Frontal cortex (tissue), 4 donors: ENCODE data around the gene NUP214. TPM values are rescaled to one million over a fixed set of nuclear protein-coding genes. Genes with fewer than 3 reads are reported as not detected.
"Not testable (repeated sequence)": the region's sequence is repeated elsewhere in the genome, so short reads cannot be mapped to it uniquely, and the experiment has no call there.

Source experiments
- DNase-seq, 2 donors: peaks; one replicate each; pipeline ENCODE4 v3.0.0; 2012; ENCODE audit warnings: low spot score in 2 of 2
- FAIRE-seq: peaks from 2 replicates; lab custom pipeline; 2012; peaks lifted over from hg19 to GRCh38; lab: Jason Lieb, UNC
- total RNA-seq: library from RNA; depleted of rRNA; stranded (reverse); fragments of >200 nt; gene quantifications from one replicate; pipeline ENCODE4 v1.2.3, GENCODE V29; 2014
- donor health status: control.
- donor health status: control.
- donor health status: control.

The NUP214 gene
- total RNA-seq, 1 donor from 2014 or later: 9.0 TPM

GRCh38 chr9:131113655-131114054, 11.7 kb upstream of the NUP214 start:
- DNase-seq (no peak), FAIRE-seq (no peak)

GRCh38 chr9:131114084-131114535, 11.3 kb upstream of the NUP214 start:
- DNase-seq: no peak
- no peak for FAIRE-seq

- FAIRE-seq, DNase-seq: not testable (repeated sequence)
These were observed 10.0 kb upstream of the NUP214 start for GRCh38 chr9:131115360-131115742.

- no peak for DNase-seq
- FAIRE-seq: no peak
These were observed 8.9 kb upstream of the NUP214 start for GRCh38 chr9:131116281-131117120.

- FAIRE-seq (no peak), DNase-seq (no peak)
These were observed 8.1 kb upstream of the NUP214 start for GRCh38 chr9:131117121-131117761.

GRCh38 chr9:131117762-131118145, 7.6 kb upstream of the NUP214 start:
- FAIRE-seq (no peak), DNase-seq (no peak)

- FAIRE-seq: no peak
These were observed 5.8 kb upstream of the NUP214 start for GRCh38 chr9:131119600-131119999.

GRCh38 chr9:131120620-131121228, 4.7 kb upstream of the NUP214 start:
- FAIRE-seq (no peak), DNase-seq (no peak)

More at GRCh38 chr9:131119600-131119999, 5.8 kb upstream of the NUP214 start:
- DNase-seq: no peak

GRCh38 chr9:131121346-131121745, 4.0 kb upstream of the NUP214 start:
- no peak for FAIRE-seq

GRCh38 chr9:131122158-131122557, 3.2 kb upstream of the NUP214 start:
- FAIRE-seq (no peak), DNase-seq (no peak)

More at GRCh38 chr9:131121346-131121745, 4.0 kb upstream of the NUP214 start:
- no peak for DNase-seq

GRCh38 chr9:131125038-131125287, 423 bp upstream of the NUP214 start:
- FAIRE-seq (no peak), DNase-seq (no peak)

GRCh38 chr9:131126059-131126426, 657 bp downstream of the NUP214 start:
- no peak for DNase-seq

GRCh38 chr9:131129183-131129582, 3.8 kb downstream of the NUP214 start:
- no peak for FAIRE-seq
- DNase-seq: no peak

More at GRCh38 chr9:131126059-131126426, 657 bp downstream of the NUP214 start:
- no peak for FAIRE-seq

- no peak for FAIRE-seq
- no peak for DNase-seq
These were observed 13.3 kb downstream of the NUP214 start for GRCh38 chr9:131138676-131139075.

- DNase-seq (no peak), FAIRE-seq (no peak)
These were observed 14.7 kb downstream of the NUP214 start for GRCh38 chr9:131140112-131140511.

- FAIRE-seq (no peak), DNase-seq (no peak)
These were observed 15.2 kb downstream of the NUP214 start for GRCh38 chr9:131140550-131140949.

- FAIRE-seq (no peak), DNase-seq (no peak)
These were observed 16.8 kb downstream of the NUP214 start for GRCh38 chr9:131142160-131142559.

GRCh38 chr9:131144201-131144600, 18.8 kb downstream of the NUP214 start:
- no peak for DNase-seq
- FAIRE-seq: no peak

- DNase-seq (no peak), FAIRE-seq (no peak)
These were observed 19.9 kb downstream of the NUP214 start for GRCh38 chr9:131145245-131145644.

GRCh38 chr9:131146186-131146585, 20.8 kb downstream of the NUP214 start:
- FAIRE-seq (no peak), DNase-seq (no peak)

- DNase-seq: no peak
- FAIRE-seq: no peak
These were observed 22.9 kb downstream of the NUP214 start for GRCh38 chr9:131148276-131148675.
